Muscle layer of colon (tissue), 2 donors: Measurements from ENCODE around the gene IFNA4.

Source experiments
- H3K27ac ChIP-seq: one replicate; pipeline ENCODE4 v1.7.0; 2013; ENCODE audit warnings: low read depth, mild to moderate bottlenecking, low read length, moderate library complexity
- H3K27me3 ChIP-seq, 2 donors: one replicate each; pipeline ENCODE4 v1.7.0; 2013; ENCODE audit warnings: low read length in 2 of 2, mild to moderate bottlenecking in 2 of 2; ENCODE audit not compliant: insufficient read depth in 2 of 2, control insufficient read depth in 1 of 2
- H3K36me3 ChIP-seq: one replicate; pipeline ENCODE4 v1.7.0; 2013; ENCODE audit warnings: mild to moderate bottlenecking, low read length; ENCODE audit not compliant: insufficient read depth
- H3K4me1 ChIP-seq: one replicate; pipeline ENCODE4 v1.7.0; 2013; ENCODE audit warnings: mild to moderate bottlenecking, low read length; ENCODE audit not compliant: insufficient read depth
- H3K4me3 ChIP-seq, 2 donors: one replicate each; pipeline ENCODE4 v1.7.0; 2013; ENCODE audit warnings: low read length in 2 of 2, low read depth in 1 of 2, mild to moderate bottlenecking in 1 of 2, moderate library complexity in 1 of 2
- H3K9ac ChIP-seq: one replicate; pipeline ENCODE4 v1.7.0; 2013; ENCODE audit warnings: low read length
- H3K9me3 ChIP-seq: one replicate; pipeline ENCODE4 v1.7.0; 2013; ENCODE audit warnings: mild to moderate bottlenecking, low read length
- donor health status: abdominal sarcoma.
- donor health status: Adenocarcinoma of cecum.

IFNA4 gene

GRCh38 chr9:21155501-21155900 lies 31.9 kb downstream of the IFNA4 start:
- Histone ChIP-seq H3K27me3 (no peaks in the 10 kb centered on the region), H3K9ac (no peak overlapping the region), H3K27ac (no peak overlapping the region), H3K36me3 (no peaks in the 10 kb centered on the region), H3K4me3 (no peak overlapping the region), H3K9me3 (no peaks in the 10 kb centered on the region), H3K4me1 (no peaks in the 10 kb centered on the region)

- no peaks in the 10 kb centered on the region for H3K9me3 ChIP-seq
These were observed 33.3 kb downstream of the IFNA4 start for GRCh38 chr9:21154018-21154608.

GRCh38 chr9:21153336-21154017 lies 33.9 kb downstream of the IFNA4 start:
- Histone ChIP-seq H3K27me3 (no peaks in the 10 kb centered on the region), H3K27ac (no peak overlapping the region), H3K36me3 (no peaks in the 10 kb centered on the region), H3K9me3 (no peaks in the 10 kb centered on the region), H3K4me3 (no peak overlapping the region), H3K9ac (no peak overlapping the region), H3K4me1 (no peaks in the 10 kb centered on the region)

More at GRCh38 chr9:21154018-21154608, 33.3 kb downstream of the IFNA4 start:
- no peak overlapping the region for H3K9ac ChIP-seq
- H3K4me3 ChIP-seq, result no peak overlapping the region
- no peaks in the 10 kb centered on the region for H3K36me3 ChIP-seq
- no peaks in the 10 kb centered on the region for H3K4me1 ChIP-seq
- no peaks in the 10 kb centered on the region for H3K27me3 ChIP-seq
- H3K27ac ChIP-seq, result no peak overlapping the region

- Histone ChIP-seq H3K4me3 (no peak overlapping the region), H3K9ac (no peak overlapping the region), H3K27me3 (no peaks in the 10 kb centered on the region), H3K9me3 (no peaks in the 10 kb centered on the region), H3K36me3 (no peaks in the 10 kb centered on the region), H3K27ac (no peak overlapping the region), H3K4me1 (no peaks in the 10 kb centered on the region)
These were observed 42.8 kb downstream of the IFNA4 start for GRCh38 chr9:21144603-21145002.

GRCh38 chr9:21141427-21141882 lies 45.9 kb downstream of the IFNA4 start, which contains the start of gene IFNW1:
Gene IFNW1 (minus strand): TSS chr9:21141832. CDS start chr9:21141570, 262 bp downstream.
- H3K4me3 ChIP-seq, result no peak within 1 kb of the TSS
- no peak within 1 kb of the TSS for H3K9ac ChIP-seq
- no peak within 1 kb of the TSS for H3K27ac ChIP-seq

GRCh38 chr9:21137020-21137419 lies 50.4 kb downstream of the IFNA4 start:
- Histone ChIP-seq H3K36me3 (no peaks in the 10 kb centered on the region), H3K9ac (no peak overlapping the region), H3K27ac (no peak overlapping the region), H3K9me3 (no peaks in the 10 kb centered on the region), H3K4me1 (no peaks in the 10 kb centered on the region), H3K4me3 (no peak overlapping the region), H3K27me3 (no peaks in the 10 kb centered on the region)

More at GRCh38 chr9:21141427-21141882, 45.9 kb downstream of the IFNA4 start, which contains the start of gene IFNW1:
- Histone ChIP-seq H3K27me3 (no peaks in the 10 kb centered on the region), H3K4me1 (no peaks in the 10 kb centered on the region), H3K9me3 (no peaks in the 10 kb centered on the region), H3K36me3 (no peaks in the 10 kb centered on the region)
